ENCODE results near the gene GLCE.

Gene GLCE

GRCh38 chr15:69118089-69118488 lies 42.3 kb upstream of the GLCE start:
- no peak overlapping the region for H3K27ac ChIP-seq
- TF ChIP-seq CTCF (IDR thresholded peaks at IDR 0.05) = no peak

GRCh38 chr15:69119001-69119400 lies 41.4 kb upstream of the GLCE start:
- Histone ChIP-seq H3K36me3 (no peaks in the 10 kb centered on the region), H3K27me3 (peaks cover 35% of the 10 kb centered on the region), H3K4me1 (ENCODE audit: control insufficient read depth in 1 of 2, insufficient read depth in 1 of 2, low read depth in 1 of 2, low read length in 1 of 2) (no peaks in the 10 kb centered on the region), H3K4me3 (ENCODE audit: low read depth in 1 of 2, low read length in 1 of 2) (no peak overlapping the region), H3K9me3 (no peaks in the 10 kb centered on the region), H3K27ac (no peak overlapping the region)
- no peak for TF ChIP-seq CTCF (IDR thresholded peaks at IDR 0.05)

More at GRCh38 chr15:69118089-69118488, 42.3 kb upstream of the GLCE start:
- no peak overlapping the region for H3K4me3 ChIP-seq (ENCODE audit: low read depth in 1 of 2, low read length in 1 of 2)
- no peaks in the 10 kb centered on the region for H3K9me3 ChIP-seq
- peaks cover 41% of the 10 kb centered on the region for H3K27me3 ChIP-seq
- H3K4me1 ChIP-seq (ENCODE audit: control insufficient read depth in 1 of 2, insufficient read depth in 1 of 2, low read depth in 1 of 2, low read length in 1 of 2) = no peaks in the 10 kb centered on the region
- H3K36me3 ChIP-seq = no peaks in the 10 kb centered on the region

GRCh38 chr15:69119683-69120395 lies 40.6 kb upstream of the GLCE start:
- Histone ChIP-seq H3K9me3 (no peaks in the 10 kb centered on the region), H3K36me3 (no peaks in the 10 kb centered on the region), H3K4me1 (ENCODE audit: control insufficient read depth in 1 of 2, insufficient read depth in 1 of 2, low read depth in 1 of 2, low read length in 1 of 2) (no peaks in the 10 kb centered on the region), H3K27me3 (peaks cover 27% of the 10 kb centered on the region), H3K27ac (no peak overlapping the region), H3K4me3 (ENCODE audit: low read depth in 1 of 2, low read length in 1 of 2) (no peak overlapping the region)
- no peak for TF ChIP-seq CTCF (IDR thresholded peaks at IDR 0.05)

GRCh38 chr15:69120732-69121131 lies 39.7 kb upstream of the GLCE start:
- no peaks in the 10 kb centered on the region for H3K9me3 ChIP-seq
- no peak overlapping the region for H3K4me3 ChIP-seq (ENCODE audit: low read depth in 1 of 2, low read length in 1 of 2)
- TF ChIP-seq CTCF (IDR thresholded peaks at IDR 0.05) = no peak
- H3K36me3 ChIP-seq = no peaks in the 10 kb centered on the region
- no peak overlapping the region for H3K27ac ChIP-seq
- peaks cover 4 to 8% of the 10 kb centered on the region in 2 experiments for H3K4me1 ChIP-seq (ENCODE audit: control insufficient read depth in 1 of 2, insufficient read depth in 1 of 2, low read depth in 1 of 2, low read length in 1 of 2)
- peaks cover 19% of the 10 kb centered on the region for H3K27me3 ChIP-seq

GRCh38 chr15:69121198-69121828 lies 39.1 kb upstream of the GLCE start:
- TF ChIP-seq CTCF (IDR thresholded peaks at IDR 0.05) = no peak
- H3K36me3 ChIP-seq = no peaks in the 10 kb centered on the region
- H3K27ac ChIP-seq = no peak overlapping the region
- H3K4me3 ChIP-seq (ENCODE audit: low read depth in 1 of 2, low read length in 1 of 2) = no peak overlapping the region
- peaks cover 10 to 14% of the 10 kb centered on the region in 2 experiments for H3K4me1 ChIP-seq (ENCODE audit: control insufficient read depth in 1 of 2, insufficient read depth in 1 of 2, low read depth in 1 of 2, low read length in 1 of 2)
- H3K27me3 ChIP-seq = peaks cover 18% of the 10 kb centered on the region
- H3K9me3 ChIP-seq = no peaks in the 10 kb centered on the region
